Kidney tubule cell (primary cell): Measurements from ENCODE around the gene HELB.
A peak's percentile ranks its signal among the peaks of the same experiment; 100 is the strongest.

ENCODE experiments used
- DNase-seq: peaks from one replicate; pipeline ENCODE4 v3.0.0-alpha.2; 2018; ENCODE audit warnings: low spot score

Gene HELB

GRCh38 chr12:66365718-66366490 lies 63.6 kb downstream of the HELB start:
- no peak for DNase-seq

- no peak for DNase-seq
Observed at GRCh38 chr12:66367015-66367667, 64.8 kb downstream of the HELB start.

- no peak for DNase-seq
Observed at GRCh38 chr12:66371982-66372381, 69.7 kb downstream of the HELB start.

GRCh38 chr12:66375560-66375959 lies 73.3 kb downstream of the HELB start:
- DNase-seq = no peak

- no peak for DNase-seq
Observed at GRCh38 chr12:66379616-66380015, 77.3 kb downstream of the HELB start.

- no peak for DNase-seq
Observed at GRCh38 chr12:66380769-66381535, 78.7 kb downstream of the HELB start.

GRCh38 chr12:66387117-66387516 lies 84.8 kb downstream of the HELB start:
- DNase-seq = peak; percentile 17
